ENCODE measurements around the gene EPHA5. TPM values are rescaled to one million over a fixed set of nuclear protein-coding genes. Genes with fewer than 3 reads are reported as not detected.

Gene EPHA5
- total RNA-seq (2022; extraction: Qiagen RNA extraction) = 0.14 to 0.40 TPM (median 0.36 TPM) in 5 replicates

DNA sequence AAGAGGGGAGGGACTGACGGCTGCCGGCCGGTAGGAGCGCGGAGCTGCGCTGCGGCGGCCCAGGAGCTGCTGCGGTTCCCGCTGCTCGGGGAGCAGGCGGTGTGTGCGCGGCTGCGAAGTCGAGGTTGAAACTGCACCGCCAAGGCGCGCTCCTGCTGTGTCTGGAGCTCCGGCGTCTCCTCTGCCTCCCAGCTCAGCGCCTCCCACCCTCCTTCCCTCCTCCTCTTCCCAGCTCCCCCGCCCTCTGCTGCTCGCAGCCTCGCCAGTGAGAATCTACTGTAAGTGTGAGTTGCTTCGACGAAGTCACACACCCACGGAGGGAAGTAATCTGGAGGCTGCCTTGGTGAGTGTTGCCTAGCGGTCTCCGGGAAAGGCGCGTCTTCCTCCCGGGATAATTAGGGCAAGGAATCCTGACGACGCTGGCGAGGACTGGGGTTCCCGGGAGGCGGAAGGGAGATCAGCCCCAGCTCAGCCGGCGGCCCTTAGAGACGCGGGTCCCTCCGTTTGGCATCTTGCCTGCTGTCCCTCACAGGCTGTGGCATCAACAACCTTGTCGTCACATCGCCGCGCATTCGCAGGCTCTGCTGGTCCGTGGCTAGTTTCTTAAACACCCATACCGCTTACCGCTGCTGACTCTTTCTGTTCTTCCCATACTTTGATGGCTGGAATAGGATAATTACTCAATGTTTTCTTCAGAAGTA lies at the start of gene EPHA5:
Gene EPHA5, minus strand, starts transcription at position 159 of the 701 bp plus-strand sequence. CDS start 747 bp downstream, outside the sequence.

Measured in A549 treated with dexamethasone at 1 μM for 4 hours (cell line).